GM21447 (cell line): ENCODE measurements around the gene GALNT9.
"Not testable (repeated sequence)": the region's sequence is repeated elsewhere in the genome, so short reads cannot be mapped to it uniquely, and the experiment has no call there.

ENCODE experiments used
- ATAC-seq: cut with Tn5 transposase; IDR thresholded peaks from one replicate; pipeline ENCODE4 v1.9.1; 2021; ENCODE audit not compliant: unreplicated experiment

Gene GALNT9

DNA sequence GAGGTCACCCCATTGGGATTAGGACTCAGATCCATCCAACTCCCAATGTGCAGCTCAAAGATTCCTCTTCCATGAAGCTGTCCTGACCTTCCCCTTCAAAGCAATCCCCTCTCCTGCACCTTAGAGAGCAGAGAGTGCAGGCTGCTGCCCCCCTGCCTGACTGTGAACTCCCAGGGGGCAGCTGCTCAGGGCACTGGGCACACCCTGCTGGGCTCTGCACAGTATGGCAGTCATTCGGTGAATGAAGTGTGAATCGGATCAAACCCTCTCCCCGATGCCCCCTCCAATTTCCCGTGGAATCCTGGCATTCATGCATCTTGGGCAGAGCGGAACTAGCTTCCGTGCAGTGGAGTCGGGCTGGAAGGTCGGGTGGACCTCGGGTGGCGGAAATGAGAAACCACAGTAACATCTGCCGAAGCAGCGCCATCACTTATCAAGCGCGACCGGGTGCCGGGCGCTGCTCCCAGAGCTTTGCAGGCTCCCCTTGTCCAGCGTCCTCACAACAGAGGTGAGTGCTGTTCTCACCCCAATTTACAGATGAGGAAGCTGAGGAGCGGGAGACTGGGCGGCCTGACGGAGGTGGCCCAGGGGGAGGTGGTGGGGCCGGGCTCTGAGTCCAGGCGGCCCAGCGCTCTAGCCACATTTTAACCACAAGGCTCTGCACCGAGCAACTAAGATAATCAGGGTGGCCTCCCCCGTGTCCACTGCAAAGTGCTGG lies 14.7 kb downstream of the GALNT9 start:
- no peak for ATAC-seq

GRCh38 chr12:132314035-132314434 lies 15.4 kb downstream of the GALNT9 start:
- no peak for ATAC-seq

DNA sequence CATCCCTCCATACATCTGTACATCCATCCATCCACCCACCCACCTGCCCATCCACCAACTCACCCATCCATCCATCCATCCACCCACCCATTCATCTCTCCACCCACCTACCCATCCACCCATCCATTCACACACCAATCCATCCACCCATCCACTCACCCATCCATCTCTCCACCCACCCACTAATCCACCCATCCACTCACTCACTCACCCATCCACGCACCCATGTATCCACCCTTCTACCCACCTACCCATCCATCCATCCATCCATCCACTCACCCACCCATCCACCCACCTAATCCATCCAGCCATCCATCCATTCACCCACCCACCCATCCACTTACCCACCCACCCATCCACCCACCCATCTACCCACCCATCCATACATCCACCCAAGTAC lies 16.2 kb downstream of the GALNT9 start:
- ATAC-seq, result no peak

DNA sequence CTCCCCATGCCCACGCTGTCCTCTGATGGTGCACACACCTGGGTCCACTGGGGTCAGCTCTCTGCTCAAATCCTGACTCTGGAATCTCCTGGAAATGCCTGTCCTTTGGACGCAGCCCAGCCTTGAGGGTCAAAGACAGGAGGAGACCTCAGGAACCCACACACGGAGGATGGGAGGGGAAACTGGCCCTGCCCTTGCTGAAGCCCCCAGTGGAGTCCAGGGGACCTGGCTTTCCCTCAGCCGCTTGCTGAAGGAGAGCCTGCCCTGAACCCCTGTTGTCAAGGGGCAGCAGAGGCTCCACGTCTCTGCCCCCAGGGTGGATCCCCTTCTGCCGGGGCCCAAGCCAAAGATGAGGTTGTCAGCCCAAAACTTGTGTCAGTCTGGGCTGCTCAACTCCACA lies 16.9 kb downstream of the GALNT9 start:
- ATAC-seq, result no peak

DNA sequence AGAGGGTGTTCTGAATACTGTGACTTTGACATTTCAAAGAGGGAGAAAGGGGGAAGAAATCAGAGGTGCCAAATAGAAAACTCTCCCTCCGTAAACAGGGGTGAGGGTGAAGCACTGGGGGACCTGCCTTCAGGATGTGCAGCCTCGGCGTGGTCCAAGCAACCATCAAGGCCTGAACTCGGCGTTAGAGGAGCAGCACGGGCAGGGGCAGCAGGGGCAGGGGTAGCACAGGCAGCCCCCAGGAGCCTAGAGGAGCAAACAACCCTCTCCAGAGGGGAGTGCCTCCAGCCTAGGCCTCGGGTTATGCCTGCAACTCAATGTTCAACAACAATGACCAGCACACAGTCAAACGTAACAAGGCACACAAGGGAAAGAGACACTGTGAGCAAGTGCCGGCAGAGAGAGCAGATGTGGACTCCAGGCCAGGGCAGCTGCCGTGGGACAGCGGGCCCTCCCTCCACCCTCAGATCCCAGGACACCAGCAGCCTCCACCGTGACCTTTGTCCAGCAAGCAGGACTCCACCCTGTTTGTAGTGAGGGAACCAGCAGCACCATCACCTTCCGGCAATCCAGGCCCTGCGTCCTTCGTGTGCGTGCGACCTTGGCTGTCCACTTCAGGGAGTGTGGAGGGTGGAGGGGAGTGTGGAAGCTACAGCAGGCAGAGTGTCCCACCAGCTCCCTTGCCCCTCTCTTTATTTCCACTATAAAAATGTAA lies 18.0 kb downstream of the GALNT9 start:
- no peak for ATAC-seq

DNA sequence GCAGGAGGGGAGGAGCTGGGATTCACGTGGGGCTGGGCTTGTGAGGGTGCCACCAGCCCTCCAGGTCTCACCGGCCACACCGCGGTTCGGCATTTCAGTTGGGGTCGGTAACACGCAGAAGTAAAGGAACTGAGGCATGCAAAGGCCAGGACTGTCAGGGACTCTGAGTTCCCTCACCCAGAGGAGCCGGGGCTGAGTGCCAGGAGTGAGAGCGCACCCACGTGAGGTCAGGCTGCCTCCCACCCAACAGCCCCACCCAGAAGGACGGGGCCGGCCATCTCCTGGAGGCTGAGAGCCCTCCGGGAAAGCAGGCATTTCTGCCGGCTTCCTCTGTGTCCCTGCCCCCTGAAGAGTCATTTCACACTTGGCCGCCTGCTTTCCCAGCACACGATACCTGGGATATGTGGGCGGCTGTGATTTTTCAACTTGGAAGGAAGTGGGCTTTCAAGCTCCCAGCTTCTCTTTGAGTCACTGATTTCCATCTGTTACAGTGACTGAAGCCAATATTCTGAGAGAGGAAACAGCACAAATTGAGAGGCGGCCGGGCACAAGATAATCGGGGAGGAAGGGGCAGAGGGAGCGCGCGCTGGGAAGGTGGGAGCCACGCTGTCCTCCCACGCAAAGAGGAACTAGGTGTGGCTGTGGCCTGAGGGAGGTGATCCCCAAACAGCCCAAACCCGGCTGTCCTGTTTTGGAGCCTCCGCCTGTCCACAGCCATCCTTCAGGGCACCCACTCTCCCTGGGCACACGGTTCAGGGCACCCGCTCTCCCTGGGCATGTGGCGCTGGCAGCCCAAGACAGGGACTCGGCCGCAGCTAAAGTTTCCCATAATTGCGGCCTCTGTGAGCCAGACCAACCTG lies 19.0 kb downstream of the GALNT9 start:
- ATAC-seq, result no peak

- ATAC-seq, result no peak
Measured at GRCh38 chr12:132309596-132310086, 19.7 kb downstream of the GALNT9 start.

GRCh38 chr12:132308853-132309595 lies 20.4 kb downstream of the GALNT9 start:
- ATAC-seq, result no peak

GRCh38 chr12:132307976-132308852 lies 21.2 kb downstream of the GALNT9 start:
- no peak for ATAC-seq

DNA sequence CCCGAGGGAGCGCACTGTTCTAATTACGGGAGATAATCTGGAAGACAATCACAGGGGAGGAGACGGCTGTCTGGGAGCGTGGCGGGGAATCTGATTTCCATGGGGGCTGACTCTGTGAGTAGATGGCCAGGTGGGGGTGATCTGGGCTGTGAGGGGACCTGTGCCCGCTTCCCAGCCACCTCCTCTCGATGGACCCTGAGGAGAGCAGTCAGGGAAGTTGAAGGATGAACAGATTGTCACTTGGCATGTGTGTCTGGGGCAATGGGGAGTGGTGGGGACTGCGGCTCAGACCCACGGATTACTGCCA lies 22.6 kb downstream of the GALNT9 start:
- ATAC-seq, result no peak

GRCh38 chr12:132305991-132306884 lies 23.2 kb downstream of the GALNT9 start:
- no peak for ATAC-seq

DNA sequence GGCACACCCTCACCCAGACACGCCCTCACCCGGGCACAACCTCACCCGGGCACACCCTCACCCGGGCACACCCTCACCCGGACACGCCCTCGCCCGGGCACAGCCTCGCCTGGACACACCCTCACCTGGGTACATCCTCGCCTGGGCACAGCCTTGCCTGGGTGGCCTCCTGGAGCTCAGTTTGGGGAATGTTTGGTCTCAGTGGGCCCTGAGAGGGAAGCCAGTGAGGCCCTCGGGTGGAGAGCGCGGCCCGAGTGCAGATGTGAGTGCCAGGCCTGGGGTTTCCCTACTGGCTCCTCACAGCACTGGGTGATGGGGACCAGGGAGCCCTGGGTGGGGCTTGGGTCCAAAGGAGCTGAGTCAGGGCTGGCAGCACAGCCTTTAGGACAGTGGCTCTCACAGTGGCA lies 23.8 kb downstream of the GALNT9 start:
- no peak for ATAC-seq

- ATAC-seq, result not testable (repeated sequence)
Measured at GRCh38 chr12:132304866-132305265, 24.5 kb downstream of the GALNT9 start.

GRCh38 chr12:132303853-132304373 lies 25.5 kb downstream of the GALNT9 start:
- not testable (repeated sequence) for ATAC-seq

GRCh38 chr12:132302466-132303358 lies 26.7 kb downstream of the GALNT9 start:
- ATAC-seq, result no peak

DNA sequence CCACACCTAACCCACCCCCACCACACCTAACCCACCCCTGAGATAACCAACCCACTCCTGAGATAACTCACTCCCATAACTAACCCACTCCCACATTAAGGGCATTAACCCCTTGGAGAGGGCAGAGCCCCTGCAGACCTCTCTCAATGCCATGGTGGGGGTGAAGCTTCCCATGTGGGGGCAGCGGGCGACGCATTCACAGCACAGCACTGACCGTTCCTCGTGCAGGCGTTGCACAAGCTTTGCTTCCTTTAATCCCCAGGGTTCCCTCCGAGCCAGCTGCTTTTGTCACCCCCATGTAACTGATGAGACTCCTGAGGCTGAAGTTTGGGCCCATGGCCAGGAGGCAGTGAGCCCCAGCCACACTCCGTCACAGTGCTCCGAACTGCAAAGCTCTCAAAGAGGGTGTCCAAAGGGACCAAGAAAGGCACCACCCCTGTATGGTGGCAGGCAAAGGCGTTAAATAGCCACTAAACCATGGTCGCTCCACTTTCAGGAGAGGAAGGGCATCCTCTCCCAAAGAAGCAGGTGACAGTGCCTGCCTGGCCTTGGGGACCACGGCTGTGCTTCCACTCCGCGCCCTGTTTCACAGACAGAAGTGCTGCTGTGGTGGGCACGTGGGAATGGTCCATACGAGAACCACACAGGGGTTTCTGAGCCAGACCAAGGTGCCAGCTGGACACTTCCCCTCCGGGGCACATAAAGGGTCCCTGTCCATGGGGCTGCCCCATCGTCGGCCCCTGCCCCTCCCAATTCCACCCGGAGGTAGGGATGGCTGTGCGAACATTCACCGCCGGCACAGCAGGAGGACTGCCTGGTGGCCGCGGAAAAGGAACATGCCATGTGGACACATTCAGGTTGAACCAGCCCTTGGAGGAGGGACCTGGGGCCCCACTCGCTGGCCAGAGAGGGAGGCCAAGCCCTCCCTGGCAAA lies 28.3 kb downstream of the GALNT9 start:
- no peak for ATAC-seq

DNA sequence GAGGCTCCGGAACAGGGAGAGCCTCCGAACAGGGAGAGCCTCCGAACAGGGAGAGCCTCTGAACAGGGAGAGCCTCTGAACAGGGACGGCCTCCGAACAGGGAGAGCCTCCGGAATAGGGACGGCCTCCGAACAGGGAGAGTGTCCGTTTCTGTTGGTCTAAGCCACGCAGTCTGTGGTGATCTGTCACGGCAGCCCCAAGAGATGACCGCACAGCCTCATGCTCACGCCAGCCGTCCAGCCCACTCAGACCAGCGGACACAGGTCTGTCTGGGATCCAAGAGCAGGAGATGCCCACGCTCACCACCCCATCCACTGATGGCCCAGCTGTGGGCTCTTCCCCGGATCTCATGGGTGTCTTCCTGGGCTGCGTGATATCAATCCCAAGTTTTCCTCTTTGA lies 33.3 kb downstream of the GALNT9 start:
- no peak for ATAC-seq
